ENCODE results near the gene PRIMA1. TPM values are rescaled to one million over a fixed set of nuclear protein-coding genes. Genes with fewer than 3 reads are reported as not detected.

The PRIMA1 gene
- total RNA-seq, 1 experiment from 2014 or later: not detected

- intact Hi-C loops (cut with micrococcal nuclease; ENCODE audit: unreplicated experiment): no loop called here
- Mint-ChIP-seq H3K27me3 (ENCODE audit: unreplicated experiment) (peaks cover 74% of the 10 kb centered on the region), H3K9me3 (ENCODE audit: low read depth, unreplicated experiment) (no peaks in the 10 kb centered on the region), H3K36me3 (ENCODE audit: insufficient read depth, unreplicated experiment) (no peaks in the 10 kb centered on the region), H3K4me3 (ENCODE audit: low read depth, unreplicated experiment) (no peak overlapping the region), H3K27ac (ENCODE audit: unreplicated experiment) (no peak overlapping the region), H3K4me1 (ENCODE audit: low read depth, unreplicated experiment) (no peaks in the 10 kb centered on the region)
- no peak for TF ChIP-seq CTCF (IDR thresholded peaks at IDR 0.05; ENCODE audit: unreplicated experiment)
- BruUV-seq (replicated peaks): no TSS peak
- CTCF ChIA-PET: no interaction called here
- no peak for DNase-seq
Observed at GRCh38 chr14:93676416-93676958, 111.8 kb downstream of the PRIMA1 start.

- CTCF ChIA-PET: interaction anchor here (0.6 kb wide), 1 partner anchor 421 kb away, joined by 5 read pairs; no protein-coding TSS in a partner anchor
- DNase-seq: no peak
Observed at GRCh38 chr14:93675651-93676050, 112.6 kb downstream of the PRIMA1 start.

GRCh38 chr14:93674343-93674742, 113.9 kb downstream of the PRIMA1 start:
- Mint-ChIP-seq H3K27ac (ENCODE audit: unreplicated experiment) (no peak overlapping the region), H3K36me3 (ENCODE audit: insufficient read depth, unreplicated experiment) (no peaks in the 10 kb centered on the region), H3K4me3 (ENCODE audit: low read depth, unreplicated experiment) (no peak overlapping the region), H3K27me3 (ENCODE audit: unreplicated experiment) (peaks cover 55% of the 10 kb centered on the region), H3K9me3 (ENCODE audit: low read depth, unreplicated experiment) (no peaks in the 10 kb centered on the region), H3K4me1 (ENCODE audit: low read depth, unreplicated experiment) (no peaks in the 10 kb centered on the region)
- no peak for DNase-seq
- CTCF ChIA-PET: no interaction called here
- BruUV-seq (replicated peaks): no TSS peak
- TF ChIP-seq CTCF (IDR thresholded peaks at IDR 0.05; ENCODE audit: unreplicated experiment): no peak
- intact Hi-C loops (cut with micrococcal nuclease; ENCODE audit: unreplicated experiment): no loop called here

More at GRCh38 chr14:93675651-93676050, 112.6 kb downstream of the PRIMA1 start:
- Mint-ChIP-seq H3K36me3 (ENCODE audit: insufficient read depth, unreplicated experiment) (no peaks in the 10 kb centered on the region), H3K9me3 (ENCODE audit: low read depth, unreplicated experiment) (no peaks in the 10 kb centered on the region), H3K27me3 (ENCODE audit: unreplicated experiment) (peaks cover 66% of the 10 kb centered on the region), H3K27ac (ENCODE audit: unreplicated experiment) (no peak overlapping the region), H3K4me3 (ENCODE audit: low read depth, unreplicated experiment) (no peak overlapping the region), H3K4me1 (ENCODE audit: low read depth, unreplicated experiment) (no peaks in the 10 kb centered on the region)
- TF ChIP-seq CTCF (IDR thresholded peaks at IDR 0.05; ENCODE audit: unreplicated experiment): no peak
- no TSS peak for BruUV-seq (replicated peaks)
- intact Hi-C loops (cut with micrococcal nuclease; ENCODE audit: unreplicated experiment): no loop called here

GRCh38 chr14:93669632-93670031, 118.7 kb downstream of the PRIMA1 start:
- CTCF ChIA-PET: no interaction called here
- no peaks in the 10 kb centered on the region for H3K4me1 Mint-ChIP-seq (ENCODE audit: low read depth, unreplicated experiment)
- H3K27me3 Mint-ChIP-seq (ENCODE audit: unreplicated experiment): peaks cover 42% of the 10 kb centered on the region
- no peak for DNase-seq
- H3K27ac Mint-ChIP-seq (ENCODE audit: unreplicated experiment): no peak overlapping the region
- H3K36me3 Mint-ChIP-seq (ENCODE audit: insufficient read depth, unreplicated experiment): no peaks in the 10 kb centered on the region
- intact Hi-C loops (cut with micrococcal nuclease; ENCODE audit: unreplicated experiment): no loop called here
- H3K9me3 Mint-ChIP-seq (ENCODE audit: low read depth, unreplicated experiment): no peaks in the 10 kb centered on the region
- no TSS peak for BruUV-seq (replicated peaks)
- H3K4me3 Mint-ChIP-seq (ENCODE audit: low read depth, unreplicated experiment): no peak overlapping the region
- TF ChIP-seq CTCF (IDR thresholded peaks at IDR 0.05; ENCODE audit: unreplicated experiment): no peak

Other genes starting within 250 kb of the PRIMA1 start
- gene FAM181A, start 138.9 kb upstream of the PRIMA1 start, total RNA-seq (2022): not detected in 2 replicates
- 0.17 and 0.19 TPM in 2 replicates for gene ASB2, start 188.1 kb upstream of the PRIMA1 start, total RNA-seq (2022)
- gene CCDC197, start 208.8 kb upstream of the PRIMA1 start, total RNA-seq (2022): not detected in 2 replicates
- 15.3 and 22.2 TPM in 2 replicates for gene OTUB2, start 237.9 kb upstream of the PRIMA1 start, total RNA-seq (2022)

All from Calu3 (cell line).